Stimulated activated CD8-positive, alpha-beta memory T cell treated with anti-CD3 and anti-CD28 coated beads, Interleukin-7, amount 100 ng/mL, for 24 hours (primary cell): ENCODE data around the gene FAM20B.

ENCODE experiments used
- DNase-seq: peaks from one replicate; pipeline ENCODE4 v3.0.0-alpha.2; 2020; ENCODE audit warnings: low read depth

The FAM20B gene

DNA sequence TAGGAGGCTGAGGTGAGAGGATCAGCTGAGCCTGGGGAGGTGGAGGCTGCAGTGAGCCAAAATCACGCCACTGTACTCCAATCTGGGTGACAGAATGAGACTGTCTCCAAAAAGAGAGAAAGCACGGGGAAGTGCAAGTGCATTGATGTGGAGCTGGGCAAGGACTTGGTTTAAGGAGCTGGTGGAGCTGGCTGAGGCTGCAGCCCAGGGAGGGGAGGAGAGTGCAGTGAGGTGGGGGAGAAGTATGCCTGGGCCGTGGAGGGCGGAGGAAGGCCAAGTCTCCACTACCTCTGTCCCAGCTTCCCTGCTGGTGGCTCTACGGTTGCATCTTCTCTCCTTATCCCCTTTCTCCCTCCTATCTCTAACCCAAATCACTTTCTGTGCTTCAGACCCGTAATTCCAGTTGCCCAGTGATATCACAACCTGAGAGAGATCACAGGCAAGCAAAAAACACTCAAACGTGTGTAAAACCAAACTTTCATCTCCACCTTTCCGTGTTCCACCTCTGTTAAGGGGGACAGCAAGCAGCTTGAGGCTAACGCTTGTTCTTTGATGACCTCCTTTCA, 67.3 kb downstream of the FAM20B start:
- DNase-seq, result no peak

DNA sequence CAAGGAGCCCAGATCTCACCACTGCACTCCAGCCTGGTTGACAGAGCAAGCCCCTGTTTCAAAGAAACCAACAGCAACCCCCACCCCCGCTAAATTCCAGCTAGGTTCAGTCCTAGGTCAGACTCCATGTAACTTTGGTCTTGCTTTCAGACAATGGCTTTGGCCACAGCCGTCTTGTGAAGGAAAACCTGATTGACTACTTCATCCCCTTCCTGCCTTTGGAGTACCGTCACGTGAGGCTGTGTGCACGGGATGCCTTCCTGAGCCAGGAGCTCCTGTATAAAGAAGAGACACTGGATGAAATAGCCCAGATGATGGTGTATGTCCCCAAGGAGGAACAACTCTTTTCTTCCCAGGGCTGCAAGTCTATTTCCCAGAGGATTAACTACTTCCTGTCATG, 69.1 kb downstream of the FAM20B start:
- DNase-seq, result no peak

DNA sequence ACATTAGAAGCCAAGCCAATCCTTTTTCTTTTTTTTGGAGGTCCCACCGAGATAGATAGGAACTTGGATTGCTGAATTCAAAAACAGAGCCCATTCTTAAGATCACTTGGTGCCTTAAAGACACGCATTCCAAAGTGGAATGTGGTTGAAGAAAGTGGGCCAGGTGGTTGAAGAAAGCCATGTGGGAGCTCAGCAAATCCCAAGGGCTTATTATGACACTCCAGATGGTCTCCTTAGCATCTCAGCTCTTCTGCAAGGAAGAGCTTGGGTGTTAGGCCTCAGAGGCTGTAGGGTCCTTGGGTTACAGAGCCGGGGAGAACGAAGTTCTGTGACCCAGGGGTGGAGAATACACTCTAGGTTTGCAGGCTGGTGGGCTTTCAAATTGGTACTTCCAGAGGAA, 69.7 kb downstream of the FAM20B start:
- DNase-seq, result no peak

DNA sequence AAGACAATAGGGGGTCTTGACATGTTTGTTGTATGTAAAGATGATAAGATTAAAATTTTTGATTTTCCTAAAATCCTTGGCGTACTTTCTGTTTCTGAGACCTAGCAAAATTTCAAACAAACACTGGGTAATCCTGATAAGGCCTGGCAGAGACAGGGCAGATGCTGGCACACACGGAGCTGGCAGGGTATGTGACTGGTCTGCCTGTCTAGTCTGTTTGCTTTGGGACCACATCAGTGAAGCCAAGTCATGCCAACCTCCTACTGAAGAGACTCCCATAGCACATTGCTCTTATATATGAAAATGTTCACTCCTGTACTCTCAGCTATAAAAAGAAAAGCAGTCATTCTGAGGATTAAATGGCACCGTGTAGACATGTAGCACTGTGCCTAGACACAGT, 70.2 kb downstream of the FAM20B start:
- no peak for DNase-seq

DNA sequence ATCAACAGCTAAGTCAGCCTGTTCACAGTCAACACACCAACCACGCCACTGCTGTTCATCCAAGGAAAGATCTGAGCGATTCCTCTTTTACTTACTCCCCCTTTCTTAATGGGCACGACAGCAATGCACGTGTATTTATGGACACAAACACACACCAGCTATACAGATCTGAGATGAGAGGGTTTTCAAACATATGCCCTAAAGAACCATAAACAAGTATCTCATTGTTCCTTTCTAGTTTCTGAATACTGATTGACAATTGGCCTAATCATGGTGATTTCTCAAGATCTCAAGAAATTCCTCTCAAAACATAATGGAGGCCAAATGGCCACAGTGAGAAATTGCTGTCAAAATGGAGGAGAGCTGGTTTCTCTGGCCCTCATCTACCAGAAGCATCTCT, 74.2 kb downstream of the FAM20B start:
- DNase-seq, result no peak

DNA sequence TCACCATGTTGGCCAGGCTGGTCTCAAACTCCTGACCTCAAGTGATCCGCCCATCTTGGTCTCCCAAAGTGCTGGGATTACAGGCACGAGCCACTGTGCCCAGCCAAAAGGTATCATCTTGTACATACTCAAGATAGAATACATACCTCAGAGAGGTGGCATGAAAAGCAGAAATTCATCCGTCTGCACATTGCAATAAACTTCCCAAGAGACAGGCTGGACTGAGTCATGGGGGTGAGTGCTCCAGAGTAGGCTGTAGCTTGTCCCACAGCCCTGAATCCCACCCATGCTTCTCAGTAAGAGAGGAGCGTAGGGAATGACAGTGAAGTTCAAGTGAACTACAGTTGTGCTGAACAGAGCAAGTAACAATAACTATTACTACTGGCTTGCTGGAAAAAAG, 75.9 kb downstream of the FAM20B start:
- no peak for DNase-seq

DNA sequence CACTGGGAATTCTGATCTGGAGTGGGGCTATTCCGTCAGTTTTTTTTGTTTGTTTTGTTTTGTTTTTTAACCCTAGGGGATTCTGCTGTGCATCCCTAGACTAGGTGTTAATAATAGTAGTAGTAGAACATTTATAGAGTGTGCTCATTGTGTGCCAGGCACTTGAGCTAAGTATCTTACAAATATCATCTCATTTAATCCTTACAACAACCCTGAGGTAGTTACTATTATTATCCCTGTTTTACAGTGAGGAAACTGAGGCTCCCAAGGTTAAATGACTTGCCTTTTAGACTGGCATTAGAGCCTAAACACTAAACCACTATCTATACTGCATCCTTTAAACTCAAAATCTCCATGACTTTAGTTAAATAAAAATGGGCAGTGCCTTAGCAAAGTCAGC, 78.3 kb downstream of the FAM20B start:
- DNase-seq, result no peak

DNA sequence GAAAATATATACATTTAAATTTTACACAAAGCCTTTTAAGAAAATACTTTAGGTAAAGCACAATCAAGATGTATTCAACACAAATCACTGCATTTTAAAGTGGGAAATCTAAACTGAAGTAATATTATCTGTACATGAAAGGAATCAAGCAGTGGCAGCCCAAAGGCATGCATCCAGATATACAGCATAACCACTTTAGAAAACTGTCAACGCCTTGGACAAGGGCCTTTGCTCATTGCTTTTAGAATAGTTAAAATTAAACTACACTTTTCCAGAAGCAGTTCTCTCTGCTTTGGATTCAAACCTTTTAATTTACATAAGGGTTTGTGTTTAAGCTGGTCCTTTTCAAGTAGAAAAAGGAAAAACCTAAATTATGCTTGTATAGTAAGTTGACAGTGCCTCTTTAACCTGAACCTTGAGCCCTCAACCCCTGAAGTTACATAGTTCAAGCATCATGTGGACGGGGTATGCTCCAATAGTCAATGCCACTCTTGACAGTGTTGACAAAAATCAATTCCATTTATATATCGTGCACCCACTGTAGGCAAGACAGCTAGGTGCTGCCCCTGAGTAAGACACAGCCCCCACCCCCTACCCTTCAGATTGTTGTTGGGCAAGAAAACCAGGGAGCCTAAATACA, 79.0 kb downstream of the FAM20B start:
- no peak for DNase-seq

DNA sequence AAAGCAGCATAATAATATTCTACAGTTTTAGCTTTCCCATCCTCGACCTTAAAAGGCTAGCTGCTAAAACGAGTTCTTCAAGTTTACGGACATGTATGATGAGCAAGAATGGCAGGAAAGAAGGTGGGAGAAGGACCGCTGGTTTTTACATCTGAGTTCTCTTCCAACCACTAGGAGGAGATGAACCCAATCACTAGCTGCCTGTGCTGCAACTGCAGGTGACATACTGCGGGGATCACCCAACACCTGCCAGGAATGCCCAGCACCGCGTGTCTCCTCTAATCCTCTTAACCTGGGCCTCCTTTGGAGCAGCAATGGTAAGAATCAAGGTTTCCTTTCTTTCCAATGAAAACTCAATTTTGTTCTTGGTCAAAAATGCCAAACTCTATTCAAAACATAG, 79.7 kb downstream of the FAM20B start:
- no peak for DNase-seq

DNA sequence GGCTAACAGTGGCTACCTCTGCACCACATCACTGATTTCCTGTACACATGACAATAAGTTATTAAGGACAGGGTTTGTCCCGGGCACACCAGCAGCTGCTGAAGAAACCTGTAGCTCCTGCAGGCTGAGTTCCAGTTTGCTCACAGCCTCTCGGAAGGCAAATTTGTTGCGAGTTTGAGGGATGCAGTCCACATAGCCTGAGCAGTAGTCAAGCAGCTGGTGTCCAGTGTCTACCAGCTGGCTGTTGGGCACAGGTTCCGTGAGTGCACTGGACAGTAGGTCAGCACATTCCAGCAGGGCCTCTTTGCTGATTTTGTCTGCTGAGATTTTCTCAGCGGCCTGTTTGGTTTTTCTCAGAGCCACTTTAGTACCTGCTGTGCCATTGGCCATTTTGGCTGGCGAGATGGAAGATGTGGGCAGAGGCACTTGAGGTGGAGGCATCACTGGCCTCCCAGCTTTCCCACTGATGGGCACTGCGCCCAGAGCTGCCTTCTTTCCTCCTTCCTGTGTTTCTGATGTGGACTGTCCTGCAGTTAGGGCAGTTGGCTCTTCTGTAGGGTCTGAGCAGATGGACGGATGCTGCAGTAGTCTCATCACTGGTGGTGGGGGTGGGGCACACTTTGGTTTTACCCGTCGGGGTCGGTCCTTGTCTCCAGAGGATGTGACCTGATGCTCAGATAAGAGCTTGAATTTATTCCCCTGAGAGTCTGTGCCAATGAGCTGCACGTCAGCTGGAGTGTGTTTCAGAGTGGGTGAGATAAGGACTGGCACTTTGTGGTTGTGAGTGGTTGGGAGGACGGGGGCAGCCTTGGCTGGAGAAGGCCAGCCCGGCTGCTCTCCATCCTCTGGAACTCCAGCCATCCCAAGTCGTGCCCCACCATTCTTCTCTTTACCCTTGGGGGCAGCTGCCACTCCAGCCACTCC, 82.3 kb downstream of the FAM20B start:
- no peak for DNase-seq

DNA sequence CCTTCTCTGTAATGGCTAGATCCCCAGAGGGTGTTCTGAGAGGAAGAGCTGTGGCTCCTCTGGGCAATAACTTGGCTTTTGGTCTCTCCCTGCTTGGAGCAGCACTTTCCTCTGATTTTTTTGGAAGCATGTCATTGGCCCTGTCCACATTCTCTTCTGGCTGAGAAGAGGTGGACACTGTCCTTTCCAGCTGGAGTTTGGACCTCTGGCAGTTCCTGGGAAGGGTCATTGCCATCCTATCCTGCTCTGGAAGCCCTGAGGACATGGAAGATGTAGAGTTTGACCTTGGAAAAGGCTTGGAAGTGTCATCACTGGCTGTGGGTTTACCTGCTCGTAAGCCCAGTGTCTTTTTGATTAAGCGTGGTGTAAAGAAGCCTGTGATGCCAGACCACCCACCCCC, 83.0 kb downstream of the FAM20B start:
- DNase-seq, result no peak

DNA sequence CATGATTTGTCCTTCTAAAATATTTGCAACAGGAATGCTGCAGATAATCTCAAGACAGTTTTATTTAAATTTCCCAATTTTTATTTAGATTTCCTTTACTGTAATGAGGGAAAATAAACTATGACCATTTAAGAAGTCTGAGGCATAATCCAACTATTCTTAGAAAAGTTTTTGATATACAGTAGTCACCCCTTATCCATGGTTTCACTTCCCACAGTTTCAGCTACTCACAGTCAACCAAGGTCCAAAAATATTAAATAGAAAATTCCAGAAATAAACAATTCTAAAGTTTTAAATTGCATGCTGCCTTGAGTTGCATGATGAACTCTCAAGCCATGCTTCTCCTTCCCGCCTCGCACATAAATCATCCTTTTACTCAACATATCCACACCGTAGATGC, 89.5 kb downstream of the FAM20B start:
- no peak for DNase-seq

DNA sequence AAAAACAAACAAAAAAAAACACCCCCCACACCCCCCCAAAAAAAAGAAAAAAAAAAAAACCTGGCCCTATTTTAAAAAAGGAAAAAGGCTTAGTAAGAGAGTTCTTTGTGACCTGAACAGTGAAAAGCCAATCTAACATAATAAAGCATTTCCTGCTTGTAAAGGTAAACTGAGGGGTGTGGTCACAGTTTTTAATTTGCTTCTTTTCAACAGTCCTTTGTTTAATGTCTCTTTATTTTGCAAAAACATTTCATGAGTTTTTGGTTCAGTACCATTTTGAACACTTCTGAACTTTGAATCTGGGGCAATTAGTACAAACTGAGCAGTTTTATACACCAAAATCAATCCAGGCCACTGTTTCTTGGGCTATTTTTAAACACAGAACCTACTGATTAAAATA, 93.8 kb downstream of the FAM20B start:
- DNase-seq, result no peak

DNA sequence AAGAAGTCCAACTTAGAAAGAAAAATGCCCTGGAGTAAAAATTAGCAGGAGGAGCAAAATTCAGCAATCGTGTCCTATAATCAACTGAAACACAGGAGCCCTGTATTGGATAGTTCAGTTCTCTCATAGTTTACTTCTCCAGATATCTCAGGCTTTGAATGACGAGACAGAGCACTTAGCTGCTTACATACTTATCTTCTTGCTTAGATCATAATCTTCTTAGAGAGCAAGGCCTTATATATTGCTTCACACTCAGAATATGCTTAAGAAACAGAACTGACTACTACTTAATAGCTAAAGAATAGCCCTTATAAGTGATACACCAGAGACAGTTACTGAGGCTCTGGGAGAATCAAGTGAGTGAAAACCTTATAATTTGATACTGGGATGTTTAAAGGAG, 95.0 kb downstream of the FAM20B start:
- DNase-seq, result no peak

DNA sequence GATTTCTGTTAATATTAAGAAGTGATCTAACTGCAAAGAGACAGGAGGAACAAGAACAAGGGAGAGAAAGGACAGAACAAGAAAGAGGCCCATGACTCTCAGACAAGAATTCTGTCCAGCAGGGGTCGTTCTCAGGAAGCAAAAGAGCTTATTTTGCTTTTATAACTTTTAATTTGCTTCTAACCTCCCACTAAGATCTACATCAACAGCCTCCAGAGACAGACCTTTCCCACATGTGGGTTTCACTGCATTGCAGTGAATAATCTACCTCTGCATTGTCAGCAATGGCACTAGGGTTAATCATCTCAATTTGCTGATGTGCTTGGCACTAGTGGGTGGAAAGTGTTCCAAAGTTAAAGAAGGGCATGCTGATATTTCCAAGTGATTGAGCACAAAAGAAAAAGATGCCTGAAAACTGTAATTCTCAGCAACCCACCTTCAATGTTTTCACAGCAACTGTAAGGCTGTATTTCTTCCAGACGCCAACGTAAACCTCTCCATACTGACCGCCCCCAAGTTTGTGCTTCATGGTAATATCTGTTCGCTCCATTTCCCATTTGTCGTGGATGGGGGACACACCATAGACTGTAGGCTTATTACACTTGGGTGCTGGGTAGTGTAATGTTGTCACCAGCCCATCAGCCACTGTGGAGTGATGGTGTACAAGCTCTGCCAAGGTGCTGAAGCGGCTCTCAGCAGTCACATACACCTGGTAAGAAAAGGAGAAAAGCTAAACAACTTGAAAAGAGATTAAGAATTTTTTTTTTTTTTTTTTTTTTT, 95.7 kb downstream of the FAM20B start:
- no peak for DNase-seq

DNA sequence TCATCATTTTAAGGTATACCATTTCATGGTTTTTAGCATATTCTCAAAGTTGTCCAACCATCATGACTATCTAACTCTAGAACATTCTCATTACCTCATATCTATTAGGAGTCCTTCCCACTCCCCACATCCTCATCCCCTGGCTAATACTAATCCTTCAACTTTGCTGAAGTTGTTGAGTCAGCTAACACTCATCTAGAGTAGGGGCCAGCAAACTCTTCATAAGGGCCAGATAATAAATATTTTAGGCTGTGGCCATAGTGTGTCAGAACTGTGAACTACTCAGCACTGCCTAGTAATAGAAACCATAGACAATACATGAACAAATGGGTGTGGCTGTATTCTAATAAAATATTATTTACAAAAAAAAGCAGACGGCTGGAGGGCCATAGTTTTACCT, 99.2 kb downstream of the FAM20B start:
- no peak for DNase-seq
